ENCODE data around the gene PROSER2. TPM values are rescaled to one million over a fixed set of nuclear protein-coding genes. Genes with fewer than 3 reads are reported as not detected.

PROSER2 gene
- polyA plus RNA-seq, 2 of the 4 experiments (the other 2 are of a cell fraction), result 10.1 to 14.4 TPM

DNA sequence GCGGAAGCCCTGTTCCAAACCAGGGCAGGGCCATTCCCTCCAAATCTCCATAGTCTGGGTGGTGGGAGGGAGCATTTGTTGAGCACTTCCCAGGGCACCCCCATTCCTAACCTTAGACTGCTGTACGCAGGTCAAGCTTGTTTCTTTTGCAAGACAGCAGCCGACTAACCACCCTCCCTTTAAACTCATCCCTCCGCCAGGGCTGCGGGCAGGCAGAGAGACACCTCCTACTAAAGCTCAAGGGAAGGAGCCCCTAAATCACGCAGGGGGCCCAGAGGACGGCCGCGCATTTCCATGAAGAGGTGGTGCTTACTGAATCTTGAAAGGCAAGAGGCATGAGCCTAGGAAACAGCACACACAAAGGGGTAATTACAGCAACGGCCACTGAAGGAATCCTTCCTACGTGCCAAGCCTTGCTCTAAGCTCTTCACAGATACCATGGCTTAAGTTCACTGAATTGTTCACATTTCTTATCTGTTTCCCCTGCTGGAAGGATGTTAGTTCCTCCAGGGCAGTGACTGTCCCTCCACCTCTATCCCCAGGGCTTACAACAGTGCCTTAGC, 90.0 kb downstream of the PROSER2 start (continued):
- no peak for TF ChIP-seq POLR2AphosphoS2 (conservative IDR thresholded peaks at IDR 0.05; ENCODE audit: low read length)
- TF ChIP-seq, protein P1, sequence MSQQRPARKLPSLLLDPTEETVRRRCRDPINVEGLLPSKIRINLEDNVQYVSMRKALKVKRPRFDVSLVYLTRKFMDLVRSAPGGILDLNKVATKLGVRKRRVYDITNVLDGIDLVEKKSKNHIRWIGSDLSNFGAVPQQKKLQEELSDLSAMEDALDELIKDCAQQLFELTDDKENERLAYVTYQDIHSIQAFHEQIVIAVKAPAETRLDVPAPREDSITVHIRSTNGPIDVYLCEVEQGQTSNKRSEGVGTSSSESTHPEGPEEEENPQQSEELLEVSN (IDR thresholded peaks at IDR 0.05; ENCODE audit: borderline replicate concordance, low read depth), result no peak
- TF ChIP-seq NFE2L2 (conservative IDR thresholded peaks at IDR 0.05; ENCODE audit: low read length), result no peak
- TF ChIP-seq CEBPB (IDR thresholded peaks at IDR 0.05), result no peak
- TF ChIP-seq NPAS2 (CRISPR knock-in tag; IDR thresholded peaks at IDR 0.05; ENCODE audit: borderline replicate concordance), result no peak
- no peak for TF ChIP-seq CHD4 (IDR thresholded peaks at IDR 0.05; ENCODE audit: borderline replicate concordance)

DNA sequence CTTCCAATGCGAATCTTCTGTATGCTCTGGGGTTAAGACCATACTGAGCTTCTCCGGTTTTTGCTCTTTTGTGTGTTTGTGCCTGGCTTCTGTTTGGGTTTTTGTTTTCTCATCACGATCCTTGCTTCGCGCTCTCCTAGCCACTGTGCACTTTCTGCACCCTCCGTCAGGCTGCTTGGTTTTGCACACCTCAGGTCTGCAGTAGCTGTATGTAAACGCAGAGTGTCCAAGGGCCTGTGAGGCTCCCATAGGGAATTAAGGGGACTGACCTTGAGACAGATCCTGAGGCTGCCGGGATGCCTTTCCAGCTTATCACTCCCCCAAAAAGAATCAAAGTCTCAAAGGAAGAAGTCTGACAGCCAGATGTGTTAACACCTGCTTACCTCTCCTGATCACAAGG, 95.2 kb downstream of the PROSER2 start:
- POLR2A ChIA-PET, result no interaction called here
- DNase-seq (ENCODE audit: low read depth in 1 of 2, low spot score in 1 of 2), result no peak

DNA sequence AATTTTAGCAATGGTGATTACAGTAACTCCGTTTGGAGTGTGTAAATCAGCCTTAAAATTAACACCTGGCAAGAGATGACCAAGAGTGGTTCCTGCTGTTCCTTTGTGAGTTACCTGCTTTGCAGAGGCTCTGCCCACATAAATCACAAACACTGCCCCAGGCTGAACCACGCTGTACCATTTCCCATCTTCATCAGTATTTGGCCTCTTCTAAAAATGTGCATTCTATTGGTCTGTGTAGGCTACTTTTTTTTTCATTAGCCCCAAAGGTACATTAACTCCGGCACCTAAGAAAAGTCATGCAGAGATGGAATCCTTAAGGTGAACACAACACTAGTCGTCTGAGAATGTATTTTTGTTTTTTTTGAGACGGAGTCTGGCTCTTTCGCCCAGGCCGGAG, 96.1 kb downstream of the PROSER2 start:
- FAIRE-seq, result no peak
- Histone ChIP-seq H3K27ac (no peak overlapping the region), H3K4me3 (no peak overlapping the region), H3K4me1 (0 out of 3 replicates have a peak, but pooled peaks cover 9% of the 10 kb centered on the region), H3K4me2 (no peak overlapping the region), H3K9me3 (no peaks in the 10 kb centered on the region)
- ATAC-seq, result no peak
- ChIA-PET POLR2A (no interaction called here), CTCF (interaction anchor here (3.1 kb wide), 1 partner anchor 11 kb away, joined by 8 read pairs; no protein-coding TSS in a partner anchor)
- WGBS (ENCODE audit: missing lambda C conversion rate), result 83% methylated on average over 7 of the region's 7 CpGs
- DNase-seq (ENCODE audit: low read depth in 1 of 2, low spot score in 1 of 2), result no peak
- TF ChIP-seq RARB (CRISPR knock-in tag; IDR thresholded peaks at IDR 0.05) (no peak), EHMT2 (IDR thresholded peaks at IDR 0.05; ENCODE audit: low read depth) (no peak), NPAS2 (CRISPR knock-in tag; IDR thresholded peaks at IDR 0.05; ENCODE audit: borderline replicate concordance) (no peak), HDAC2 (IDR thresholded peaks at IDR 0.05) (no peak), ZSCAN20 (CRISPR knock-in tag; IDR thresholded peaks at IDR 0.05) (no peak), ZFP36 (IDR thresholded peaks at IDR 0.05; ENCODE audit: borderline replicate concordance, partially characterized antibody) (no peak), BHLHE40 (IDR thresholded peaks at IDR 0.05; ENCODE audit: low read depth, low read length) (no peak), CBX8 (IDR thresholded peaks at IDR 0.05) (no peak), EP300 (IDR thresholded peaks at IDR 0.05) (no peak), ZNF302 (CRISPR knock-in tag; IDR thresholded peaks at IDR 0.05) (no peak), KDM1A (IDR thresholded peaks at IDR 0.05; ENCODE audit: low read depth) (no peak), ZC3H11A (IDR thresholded peaks at IDR 0.05) (no peak)
- TF ChIP-seq, protein P2, sequence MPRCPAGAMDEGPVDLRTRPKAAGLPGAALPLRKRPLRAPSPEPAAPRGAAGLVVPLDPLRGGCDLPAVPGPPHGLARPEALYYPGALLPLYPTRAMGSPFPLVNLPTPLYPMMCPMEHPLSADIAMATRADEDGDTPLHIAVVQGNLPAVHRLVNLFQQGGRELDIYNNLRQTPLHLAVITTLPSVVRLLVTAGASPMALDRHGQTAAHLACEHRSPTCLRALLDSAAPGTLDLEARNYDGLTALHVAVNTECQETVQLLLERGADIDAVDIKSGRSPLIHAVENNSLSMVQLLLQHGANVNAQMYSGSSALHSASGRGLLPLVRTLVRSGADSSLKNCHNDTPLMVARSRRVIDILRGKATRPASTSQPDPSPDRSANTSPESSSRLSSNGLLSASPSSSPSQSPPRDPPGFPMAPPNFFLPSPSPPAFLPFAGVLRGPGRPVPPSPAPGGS (IDR thresholded peaks at IDR 0.05), result no peak
- TF ChIP-seq, protein P3, sequence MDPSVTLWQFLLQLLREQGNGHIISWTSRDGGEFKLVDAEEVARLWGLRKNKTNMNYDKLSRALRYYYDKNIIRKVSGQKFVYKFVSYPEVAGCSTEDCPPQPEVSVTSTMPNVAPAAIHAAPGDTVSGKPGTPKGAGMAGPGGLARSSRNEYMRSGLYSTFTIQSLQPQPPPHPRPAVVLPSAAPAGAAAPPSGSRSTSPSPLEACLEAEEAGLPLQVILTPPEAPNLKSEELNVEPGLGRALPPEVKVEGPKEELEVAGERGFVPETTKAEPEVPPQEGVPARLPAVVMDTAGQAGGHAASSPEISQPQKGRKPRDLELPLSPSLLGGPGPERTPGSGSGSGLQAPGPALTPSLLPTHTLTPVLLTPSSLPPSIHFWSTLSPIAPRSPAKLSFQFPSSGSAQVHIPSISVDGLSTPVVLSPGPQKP (IDR thresholded peaks at IDR 0.05; ENCODE audit: low read depth, low read length), result no peak
- TF ChIP-seq, protein P4, sequence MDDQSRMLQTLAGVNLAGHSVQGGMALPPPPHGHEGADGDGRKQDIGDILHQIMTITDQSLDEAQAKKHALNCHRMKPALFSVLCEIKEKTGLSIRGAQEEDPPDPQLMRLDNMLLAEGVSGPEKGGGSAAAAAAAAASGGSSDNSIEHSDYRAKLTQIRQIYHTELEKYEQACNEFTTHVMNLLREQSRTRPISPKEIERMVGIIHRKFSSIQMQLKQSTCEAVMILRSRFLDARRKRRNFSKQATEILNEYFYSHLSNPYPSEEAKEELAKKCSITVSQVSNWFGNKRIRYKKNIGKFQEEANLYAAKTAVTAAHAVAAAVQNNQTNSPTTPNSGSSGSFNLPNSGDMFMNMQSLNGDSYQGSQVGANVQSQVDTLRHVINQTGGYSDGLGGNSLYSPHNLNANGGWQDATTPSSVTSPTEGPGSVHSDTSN (IDR thresholded peaks at IDR 0.05), result no peak
- TF ChIP-seq, protein P5, sequence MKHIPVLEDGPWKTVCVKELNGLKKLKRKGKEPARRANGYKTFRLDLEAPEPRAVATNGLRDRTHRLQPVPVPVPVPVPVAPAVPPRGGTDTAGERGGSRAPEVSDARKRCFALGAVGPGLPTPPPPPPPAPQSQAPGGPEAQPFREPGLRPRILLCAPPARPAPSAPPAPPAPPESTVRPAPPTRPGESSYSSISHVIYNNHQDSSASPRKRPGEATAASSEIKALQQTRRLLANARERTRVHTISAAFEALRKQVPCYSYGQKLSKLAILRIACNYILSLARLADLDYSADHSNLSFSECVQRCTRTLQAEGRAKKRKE (CRISPR knock-in tag; IDR thresholded peaks at IDR 0.05; ENCODE audit: low read depth), result no peak

More for the DNA sequence above, 95.2 kb downstream of the PROSER2 start:
- Histone ChIP-seq H3K9me3 (no peaks in the 10 kb centered on the region), H3K4me3 (no peak overlapping the region), H3K4me2 (no peak overlapping the region), H3K4me1 (0 out of 3 replicates have a peak, but pooled peaks cover 9% of the 10 kb centered on the region), H3K27ac (no peak overlapping the region)
- 95% methylated on average over 8 of the region's 8 CpGs for WGBS (ENCODE audit: missing lambda C conversion rate)
- CTCF ChIA-PET, result interaction anchor here (3.1 kb wide), 1 partner anchor 11 kb away, joined by 8 read pairs; no protein-coding TSS in a partner anchor
- TF ChIP-seq POLR2A (IDR thresholded peaks at IDR 0.05; ENCODE audit: low read length) (no peak), CHD4 (IDR thresholded peaks at IDR 0.05; ENCODE audit: borderline replicate concordance) (no peak), RARB (CRISPR knock-in tag; IDR thresholded peaks at IDR 0.05) (no peak)
- ATAC-seq (no peak), FAIRE-seq (no peak)

Other genes with a start within 250 kb of the PROSER2 start
- 16.8 and 18.2 TPM in 2 replicates for gene USP6NL, start 211.7 kb upstream of the PROSER2 start, polyA plus RNA-seq (2011; rRNA removed)
- gene USP6NL, start 211.7 kb upstream of the PROSER2 start, polyA plus RNA-seq (2017; fragmentation: RNase III; extraction: RNeasy Plus Mini Kit Qiagen cat#74134 plus additional on column Dnase treatment), result 10.4 to 11.7 TPM (median 10.6 TPM) in 3 replicates
- 6.0 and 7.9 TPM in 2 replicates for gene ECHDC3, start 81.0 kb upstream of the PROSER2 start, polyA plus RNA-seq (2011; rRNA removed)
- gene ECHDC3, start 81.0 kb upstream of the PROSER2 start, polyA plus RNA-seq (2017; fragmentation: RNase III; extraction: RNeasy Plus Mini Kit Qiagen cat#74134 plus additional on column Dnase treatment), result 6.1 to 6.9 TPM (median 6.3 TPM) in 3 replicates
- 17.0 and 21.6 TPM in 2 replicates for gene UPF2, start 219.5 kb downstream of the PROSER2 start, polyA plus RNA-seq (2011; rRNA removed)
- 16.5 to 18.5 TPM (median 17.3 TPM) in 3 replicates for gene UPF2, start 219.5 kb downstream of the PROSER2 start, polyA plus RNA-seq (2017; fragmentation: RNase III; extraction: RNeasy Plus Mini Kit Qiagen cat#74134 plus additional on column Dnase treatment)
- 21.2 and 23.0 TPM in 2 replicates for gene DHTKD1, start 245.6 kb downstream of the PROSER2 start, polyA plus RNA-seq (2011; rRNA removed)
- 10.3 to 11.9 TPM (median 11.1 TPM) in 3 replicates for gene DHTKD1, start 245.6 kb downstream of the PROSER2 start, polyA plus RNA-seq (2017; fragmentation: RNase III; extraction: RNeasy Plus Mini Kit Qiagen cat#74134 plus additional on column Dnase treatment)

Measured in A549 (cell line).